Activated naive CD8-positive, alpha-beta T cell treated with anti-CD3 and anti-CD28 coated beads for 36 hours (primary cell): Measurements from ENCODE around the gene UBE2U. TPM values are rescaled to one million over a fixed set of nuclear protein-coding genes. Genes with fewer than 3 reads are reported as not detected.

Experiments used
- DNase-seq: peaks from one replicate; pipeline ENCODE4 v3.0.0; 2021
- H3K27ac Mint-ChIP-seq: one replicate; pipeline ENCODE4 v1.8.0; 2022; ENCODE audit warnings: mild to moderate bottlenecking, moderate library complexity, mixed read lengths
- H3K27me3 Mint-ChIP-seq: one replicate; pipeline ENCODE4 v1.8.0; 2022; ENCODE audit warnings: mild to moderate bottlenecking, mixed read lengths
- H3K36me3 Mint-ChIP-seq: one replicate; pipeline ENCODE4 v1.8.0; 2021; ENCODE audit warnings: mild to moderate bottlenecking, mixed read lengths
- H3K4me1 Mint-ChIP-seq: one replicate; pipeline ENCODE4 v1.8.0; 2021; ENCODE audit warnings: mixed read lengths
- H3K4me3 Mint-ChIP-seq: one replicate; pipeline ENCODE4 v1.8.0; 2022; ENCODE audit warnings: mild to moderate bottlenecking, moderate library complexity, mixed read lengths
- H3K9me3 Mint-ChIP-seq: one replicate; pipeline ENCODE4 v1.8.0; 2022; ENCODE audit warnings: mixed read lengths
- total RNA-seq, 2 experiments: library from RNA; stranded (reverse); gene quantifications; one replicate each; pipeline ENCODE4 v1.2.3, GENCODE V29; 2021

The UBE2U gene, protein sequence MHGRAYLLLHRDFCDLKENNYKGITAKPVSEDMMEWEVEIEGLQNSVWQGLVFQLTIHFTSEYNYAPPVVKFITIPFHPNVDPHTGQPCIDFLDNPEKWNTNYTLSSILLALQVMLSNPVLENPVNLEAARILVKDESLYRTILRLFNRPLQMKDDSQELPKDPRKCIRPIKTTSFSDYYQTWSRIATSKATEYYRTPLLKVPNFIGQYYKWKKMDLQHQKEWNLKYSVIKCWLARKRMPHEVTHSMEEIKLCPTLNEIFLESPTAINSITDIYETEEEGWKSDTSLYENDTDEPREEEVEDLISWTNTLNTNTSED
- total RNA-seq: not detected

DNA sequence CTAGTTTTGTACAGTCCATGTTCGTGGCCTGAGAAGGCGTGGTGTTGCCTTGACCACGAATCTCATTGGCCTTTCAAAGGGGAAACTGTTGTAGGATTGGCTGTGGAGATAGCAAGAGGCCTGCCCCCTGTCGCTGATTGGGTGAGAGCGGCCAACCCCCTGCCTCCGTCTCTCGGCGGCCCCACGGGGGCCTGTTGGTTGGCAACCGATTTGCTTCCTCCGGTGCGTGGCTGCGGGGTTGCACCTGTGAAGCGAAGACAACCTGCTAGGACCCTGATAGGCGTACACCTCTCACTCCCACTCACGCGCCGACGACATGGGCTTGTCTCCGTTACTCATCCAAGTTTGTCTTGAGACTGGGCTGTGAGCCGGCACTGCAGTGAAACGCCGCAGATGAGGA is at the start of gene UBE2U:
Gene UBE2U (plus strand): TSS at position 204 of the 400 bp plus-strand sequence. CDS start 428 bp downstream, outside the sequence.
- peaks cover 3% of the 10 kb centered on the region for H3K4me1 Mint-ChIP-seq
- H3K4me3 Mint-ChIP-seq: no peak within 1 kb of the TSS
- H3K9me3 Mint-ChIP-seq: no peaks in the 10 kb centered on the region

GRCh38 chr1:64155278-64155677 is 48.1 kb upstream of the UBE2U start:
- DNase-seq: no peak
- Mint-ChIP-seq H3K27ac (no peak overlapping the region), H3K9me3 (no peaks in the 10 kb centered on the region), H3K27me3 (peaks cover 14% of the 10 kb centered on the region), H3K36me3 (no peaks in the 10 kb centered on the region), H3K4me1 (no peaks in the 10 kb centered on the region), H3K4me3 (no peak overlapping the region)

More for the DNA sequence above, at the start of gene UBE2U:
- Mint-ChIP-seq H3K27me3 (peaks cover 16% of the 10 kb centered on the region), H3K27ac (no peak within 1 kb of the TSS), H3K36me3 (no peaks in the 10 kb centered on the region)
- no peak for DNase-seq

DNA sequence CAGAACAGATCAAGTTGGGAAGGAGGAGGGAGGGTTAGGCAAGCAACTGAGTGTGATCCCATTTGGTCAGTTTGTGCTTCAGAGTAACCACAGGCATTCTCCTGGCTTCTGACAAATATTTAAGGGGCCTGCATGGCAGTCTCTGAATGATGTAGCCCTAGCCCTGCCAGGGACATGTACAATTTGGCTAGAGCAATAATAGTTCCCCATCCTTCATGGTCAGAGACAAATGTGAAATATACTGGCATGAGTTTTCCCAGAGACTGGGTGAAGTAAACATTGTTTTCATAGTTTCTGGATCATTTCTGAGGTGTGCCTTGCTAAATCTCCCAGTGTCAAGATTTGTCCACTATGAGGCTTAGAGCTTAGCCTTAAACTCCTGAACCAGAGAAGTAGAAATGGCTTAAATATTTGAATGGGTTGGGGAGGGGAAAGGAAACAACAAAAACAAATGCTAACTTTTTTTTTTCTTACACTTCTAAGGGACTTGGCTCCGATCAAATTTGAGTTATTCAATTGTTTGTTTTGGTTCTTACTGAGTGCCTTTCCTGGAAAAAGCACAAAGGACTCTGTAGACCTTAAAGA is 42.0 kb upstream of the UBE2U start:
- Mint-ChIP-seq H3K36me3 (no peaks in the 10 kb centered on the region), H3K27ac (no peak overlapping the region), H3K9me3 (no peaks in the 10 kb centered on the region), H3K27me3 (peaks cover 8% of the 10 kb centered on the region), H3K4me1 (no peaks in the 10 kb centered on the region), H3K4me3 (no peak overlapping the region)
- no peak for DNase-seq

DNA sequence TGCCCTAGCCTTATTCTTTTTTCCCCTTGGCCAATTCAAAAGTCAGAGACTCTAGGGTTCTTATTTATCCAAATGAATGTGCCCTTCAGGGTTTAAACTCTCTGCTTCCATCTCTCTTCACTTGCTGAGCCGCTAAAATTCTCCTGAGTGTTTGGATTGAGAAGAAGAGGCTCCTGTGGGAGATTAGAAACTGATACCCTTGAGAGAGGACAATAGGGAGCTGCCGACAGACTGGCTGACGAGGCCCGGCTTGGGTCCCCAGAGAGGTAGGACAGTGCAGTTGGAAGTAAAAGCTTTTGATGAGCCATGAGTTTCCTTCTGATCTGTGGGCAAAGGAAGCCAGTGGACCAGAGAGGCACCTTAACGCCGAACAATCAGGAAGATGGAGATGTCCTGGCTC is 41.3 kb upstream of the UBE2U start:
- H3K27me3 Mint-ChIP-seq: peaks cover 9% of the 10 kb centered on the region

DNA sequence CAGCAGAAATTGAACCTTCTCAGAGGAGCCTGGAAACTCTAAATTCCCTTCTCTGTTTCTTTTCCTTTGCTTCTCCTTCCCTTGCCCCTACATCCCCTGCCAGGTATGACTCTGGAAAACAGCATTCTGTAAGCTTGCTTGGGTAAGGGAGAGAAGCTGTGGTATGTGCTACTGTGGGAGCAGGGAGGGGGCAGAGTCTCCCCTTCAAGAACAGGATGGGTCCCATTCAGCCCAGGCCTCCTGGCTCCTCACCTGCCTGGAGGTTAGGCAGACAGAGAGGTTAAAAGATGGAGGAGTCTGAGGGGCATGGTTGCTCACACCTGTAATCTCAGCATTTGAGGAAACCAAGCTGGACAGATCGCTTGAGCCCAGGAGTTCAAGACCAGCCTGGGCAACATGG is 40.6 kb upstream of the UBE2U start:
- DNase-seq: no peak
- Mint-ChIP-seq H3K9me3 (no peaks in the 10 kb centered on the region), H3K4me1 (no peaks in the 10 kb centered on the region), H3K36me3 (no peaks in the 10 kb centered on the region), H3K27ac (no peak overlapping the region), H3K27me3 (peaks cover 11% of the 10 kb centered on the region), H3K4me3 (no peak overlapping the region)

More for the DNA sequence above, 41.3 kb upstream of the UBE2U start:
- Mint-ChIP-seq H3K9me3 (no peaks in the 10 kb centered on the region), H3K27ac (no peak overlapping the region), H3K36me3 (no peaks in the 10 kb centered on the region), H3K4me1 (no peaks in the 10 kb centered on the region), H3K4me3 (no peak overlapping the region)
- no peak for DNase-seq

GRCh38 chr1:64163431-64163830 is 40.0 kb upstream of the UBE2U start:
- no peaks in the 10 kb centered on the region for H3K9me3 Mint-ChIP-seq
- no peak overlapping the region for H3K27ac Mint-ChIP-seq
- DNase-seq: no peak

GRCh38 chr1:64163970-64164369 is 39.5 kb upstream of the UBE2U start:
- no peaks in the 10 kb centered on the region for H3K4me1 Mint-ChIP-seq
- no peak overlapping the region for H3K4me3 Mint-ChIP-seq
- no peak overlapping the region for H3K27ac Mint-ChIP-seq
- DNase-seq: no peak
- H3K27me3 Mint-ChIP-seq: peaks cover 11% of the 10 kb centered on the region
- H3K9me3 Mint-ChIP-seq: no peaks in the 10 kb centered on the region
- no peaks in the 10 kb centered on the region for H3K36me3 Mint-ChIP-seq

More at GRCh38 chr1:64163431-64163830, 40.0 kb upstream of the UBE2U start:
- H3K4me1 Mint-ChIP-seq: no peaks in the 10 kb centered on the region
- no peak overlapping the region for H3K4me3 Mint-ChIP-seq
- peaks cover 11% of the 10 kb centered on the region for H3K27me3 Mint-ChIP-seq
- no peaks in the 10 kb centered on the region for H3K36me3 Mint-ChIP-seq

DNA sequence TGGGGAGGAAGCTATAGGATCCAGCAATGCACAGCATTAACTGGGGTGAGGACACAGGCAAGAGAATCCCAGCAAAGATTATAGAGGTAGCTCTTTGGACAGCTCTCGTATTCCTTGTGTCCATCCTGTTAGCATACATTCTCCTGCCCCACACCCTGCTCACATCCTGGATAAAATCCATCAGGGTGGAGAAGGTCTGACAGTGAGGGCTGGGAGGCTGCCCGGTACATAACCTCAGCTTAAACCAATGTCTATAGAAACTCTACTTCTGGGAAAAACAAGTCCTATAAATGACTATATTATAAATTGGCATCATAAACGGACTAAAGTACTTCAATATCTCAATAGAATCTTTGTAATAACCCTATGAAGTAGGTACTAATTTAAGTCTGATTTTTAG is 36.8 kb upstream of the UBE2U start:
- H3K4me3 Mint-ChIP-seq: no peak overlapping the region
- H3K9me3 Mint-ChIP-seq: no peaks in the 10 kb centered on the region
- no peak for DNase-seq
- H3K27ac Mint-ChIP-seq: no peak overlapping the region
- H3K4me1 Mint-ChIP-seq: peaks cover 8% of the 10 kb centered on the region
- peaks cover 25% of the 10 kb centered on the region for H3K27me3 Mint-ChIP-seq
- H3K36me3 Mint-ChIP-seq: no peaks in the 10 kb centered on the region

DNA sequence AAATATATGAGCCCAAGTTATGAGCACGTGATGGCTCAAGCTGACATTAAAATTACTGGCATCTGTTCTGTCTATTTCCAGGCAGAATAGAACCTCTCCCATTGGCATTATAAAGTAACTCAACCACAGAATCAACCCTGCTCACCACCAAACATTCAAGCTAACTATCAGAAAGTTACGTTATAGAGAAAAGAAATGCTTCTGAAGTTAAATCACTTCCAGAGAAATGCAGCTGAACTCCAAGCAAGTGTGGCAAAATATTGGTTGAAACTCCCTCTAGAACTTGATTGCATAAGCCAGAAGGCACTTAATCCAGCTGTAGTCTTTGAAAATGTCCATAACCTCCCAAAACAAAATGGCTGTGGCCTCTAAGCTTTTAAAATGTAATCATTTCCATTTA is 36.2 kb upstream of the UBE2U start:
- peaks cover 13% of the 10 kb centered on the region for H3K4me1 Mint-ChIP-seq
- H3K4me3 Mint-ChIP-seq: no peak overlapping the region
- H3K9me3 Mint-ChIP-seq: no peaks in the 10 kb centered on the region
- H3K36me3 Mint-ChIP-seq: no peaks in the 10 kb centered on the region
- no peak overlapping the region for H3K27ac Mint-ChIP-seq
- peaks cover 25% of the 10 kb centered on the region for H3K27me3 Mint-ChIP-seq
- DNase-seq: no peak

GRCh38 chr1:64171246-64171645 is 32.2 kb upstream of the UBE2U start:
- Mint-ChIP-seq H3K4me1 (peaks cover 20% of the 10 kb centered on the region), H3K27me3 (peaks cover 36% of the 10 kb centered on the region), H3K4me3 (no peak overlapping the region), H3K36me3 (no peaks in the 10 kb centered on the region), H3K9me3 (no peaks in the 10 kb centered on the region), H3K27ac (no peak overlapping the region)
- DNase-seq: no peak

DNA sequence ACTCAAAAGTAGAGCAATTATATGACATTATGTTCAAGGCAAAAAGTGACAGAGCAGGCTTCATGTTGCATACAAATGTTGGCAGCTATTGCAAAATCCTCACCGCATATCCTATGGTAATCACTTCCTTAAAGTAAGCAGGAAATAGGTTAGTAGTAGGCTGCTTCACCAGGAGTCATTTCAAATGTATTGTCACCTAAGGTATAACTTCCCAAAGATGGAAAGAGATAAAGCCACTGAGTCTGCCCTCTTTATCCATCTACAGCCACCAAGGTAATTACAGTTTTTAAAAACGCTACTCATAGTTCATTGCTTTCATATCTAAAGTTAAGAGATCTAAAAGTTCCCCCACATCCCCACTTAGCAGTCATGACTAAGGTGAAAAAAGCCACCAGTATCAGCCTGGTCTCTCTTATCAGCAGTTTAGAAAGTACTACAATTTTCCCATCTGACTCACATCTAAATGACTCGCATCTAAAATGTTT is 31.6 kb upstream of the UBE2U start:
- Mint-ChIP-seq H3K4me1 (peaks cover 22% of the 10 kb centered on the region), H3K4me3 (no peak overlapping the region), H3K9me3 (no peaks in the 10 kb centered on the region), H3K36me3 (no peaks in the 10 kb centered on the region), H3K27me3 (peaks cover 36% of the 10 kb centered on the region), H3K27ac (peak overlapping the region; percentile 50)
- DNase-seq: no peak

DNA sequence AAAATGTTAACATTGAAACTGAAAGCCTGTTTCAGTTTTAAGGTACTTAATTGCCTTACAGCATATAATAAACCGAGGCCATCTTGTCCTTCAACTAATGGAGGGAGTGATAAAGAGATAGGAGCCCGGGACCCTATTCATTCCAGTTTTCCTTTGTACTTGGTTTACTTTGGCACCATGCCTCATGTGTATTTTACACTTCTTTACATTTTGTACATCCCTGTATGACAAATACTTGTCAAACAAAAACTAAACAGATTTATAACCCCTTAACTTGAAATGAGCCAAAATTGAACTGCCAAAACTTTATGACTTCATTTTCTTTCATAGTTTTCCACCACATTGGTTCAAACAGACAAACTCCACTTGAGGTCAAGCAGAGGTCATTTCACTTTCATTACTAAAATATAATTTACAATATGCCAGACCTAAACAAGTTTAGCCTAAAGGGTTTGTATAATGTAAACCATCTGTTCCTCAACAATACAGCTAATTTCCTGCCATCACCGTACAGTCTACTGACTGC is 30.9 kb upstream of the UBE2U start:
- Mint-ChIP-seq H3K27me3 (peaks cover 33% of the 10 kb centered on the region), H3K9me3 (no peaks in the 10 kb centered on the region), H3K36me3 (no peaks in the 10 kb centered on the region), H3K4me3 (no peak overlapping the region), H3K27ac (peak overlapping the region; percentile 15), H3K4me1 (peaks cover 22% of the 10 kb centered on the region)
- DNase-seq: no peak

DNA sequence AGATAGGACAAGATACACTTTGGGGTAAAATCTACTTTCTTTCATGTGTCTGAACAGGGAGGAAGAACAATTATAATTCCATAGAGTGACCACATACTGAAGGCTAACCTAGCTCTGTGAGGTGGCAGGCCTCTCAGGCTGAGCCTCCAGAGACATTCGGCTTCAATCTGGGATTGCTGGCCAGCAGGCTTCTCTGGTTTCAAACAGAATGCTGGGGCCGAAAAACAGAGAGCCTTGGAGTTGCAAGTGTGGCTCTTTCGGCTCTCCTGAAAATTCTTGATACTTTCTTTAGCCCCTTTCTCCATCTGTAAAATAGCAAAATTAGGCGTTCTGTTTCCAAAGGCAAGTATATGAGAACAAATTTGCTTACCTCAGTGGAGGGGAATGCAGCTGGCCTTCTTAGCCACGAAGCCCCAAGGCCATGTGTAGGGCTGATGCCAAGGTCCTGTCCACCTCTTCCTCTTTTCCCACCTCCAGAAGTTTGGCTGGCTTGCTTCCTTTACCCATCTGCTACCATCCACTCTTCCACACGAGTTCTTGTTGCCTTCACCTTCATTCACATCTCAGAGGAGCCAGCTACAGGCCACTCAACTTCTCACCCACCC is 30.0 kb upstream of the UBE2U start:
- no peak overlapping the region for H3K27ac Mint-ChIP-seq
- H3K36me3 Mint-ChIP-seq: no peaks in the 10 kb centered on the region
- H3K9me3 Mint-ChIP-seq: no peaks in the 10 kb centered on the region

GRCh38 chr1:64175639-64176038 is 27.8 kb upstream of the UBE2U start:
- Mint-ChIP-seq H3K36me3 (no peaks in the 10 kb centered on the region), H3K9me3 (no peaks in the 10 kb centered on the region), H3K4me3 (no peak overlapping the region)

More for the DNA sequence above, 30.0 kb upstream of the UBE2U start:
- Mint-ChIP-seq H3K4me3 (no peak overlapping the region), H3K4me1 (peaks cover 22% of the 10 kb centered on the region), H3K27me3 (peaks cover 36% of the 10 kb centered on the region)
- DNase-seq: no peak

GRCh38 chr1:64176659-64177058 is 26.8 kb upstream of the UBE2U start:
- no peak overlapping the region for H3K27ac Mint-ChIP-seq
- H3K9me3 Mint-ChIP-seq: no peaks in the 10 kb centered on the region
- H3K4me1 Mint-ChIP-seq: peaks cover 14% of the 10 kb centered on the region
- DNase-seq: no peak
- peaks cover 19% of the 10 kb centered on the region for H3K27me3 Mint-ChIP-seq
- H3K36me3 Mint-ChIP-seq: no peaks in the 10 kb centered on the region
- no peak overlapping the region for H3K4me3 Mint-ChIP-seq

More at GRCh38 chr1:64175639-64176038, 27.8 kb upstream of the UBE2U start:
- H3K4me1 Mint-ChIP-seq: peaks cover 22% of the 10 kb centered on the region
- no peak for DNase-seq
- H3K27ac Mint-ChIP-seq: no peak overlapping the region
- peaks cover 24% of the 10 kb centered on the region for H3K27me3 Mint-ChIP-seq
